Thoracic aorta (tissue), 2 donors: ENCODE data around the gene GTF2IRD1. TPM values are rescaled to one million over a fixed set of nuclear protein-coding genes. Genes with fewer than 3 reads are reported as not detected.

Source experiments
- ATAC-seq: fragments of 150-250 bp; one replicate; pipeline ENCODE4 v1.8.0; 2017; ENCODE audit warnings: low read depth; ENCODE audit not compliant: insufficient number of reproducible peaks, low FRiP score
- DNase-seq: peaks from one replicate; pipeline ENCODE4 v3.0.0-alpha.2; 2020; ENCODE audit warnings: low spot score
- H3K27ac ChIP-seq, 2 donors: fragments of 200-600 bp; sonication (generic); 1 replicate in 1 of 2; 2 replicates in 1 of 2; pipeline ENCODE4 v1.5.1; 2016; ENCODE audit warnings: mild to moderate bottlenecking in 2 of 2, moderate library complexity in 2 of 2
- H3K27me3 ChIP-seq: fragments of 200-600 bp; sonication (generic); replicated peaks from 2 replicates; pipeline ENCODE4 v1.6.0; 2016; ENCODE audit warnings: mild to moderate bottlenecking; ENCODE audit not compliant: insufficient read depth
- H3K36me3 ChIP-seq: fragments of 200-600 bp; sonication (generic); one replicate; pipeline ENCODE4 v1.5.1; 2016
- H3K4me1 ChIP-seq, 2 donors: fragments of 200-600 bp; sonication (generic); 1 replicate in 1 of 2; 2 replicates in 1 of 2; pipeline versions ENCODE4 v1.5.1 to v1.6.0; 2016; ENCODE audit warnings: low read depth in 2 of 2, mild to moderate bottlenecking in 1 of 2; ENCODE audit not compliant: control insufficient read depth in 1 of 2
- H3K4me3 ChIP-seq: fragments of 200-600 bp; sonication (generic); 2 replicates; pipeline ENCODE4 v1.5.1; 2016; ENCODE audit warnings: mild to moderate bottlenecking
- H3K9me3 ChIP-seq: fragments of 200-600 bp; sonication (generic); 2 replicates; pipeline ENCODE4 v1.5.1; 2016
- CTCF ChIP-seq: fragments of 200-600 bp; sonication (generic); IDR thresholded peaks from one replicate; pipeline ENCODE4 v1.5.1; 2019; ENCODE audit warnings: antibody characterized with exemption
- total RNA-seq, 2 donors: library from RNA; depleted of rRNA; stranded (reverse); fragments of >200 nt; gene quantifications; one replicate each; pipeline versions ENCODE4 v1.1.0 to v1.2.3, GENCODE V29; 2016

GTF2IRD1 gene
- total RNA-seq, 2 donors from 2014 or later = 7.0 to 14.4 TPM

- DNase-seq = no peak
- Histone ChIP-seq H3K9me3 (no peaks in the 10 kb centered on the region), H3K4me1 (no peaks in the 10 kb centered on the region), H3K27me3 (no peaks in the 10 kb centered on the region), H3K36me3 (peaks cover 6% of the 10 kb centered on the region), H3K27ac (no peak overlapping the region), H3K4me3 (no peak overlapping the region)
- TF ChIP-seq CTCF = no peak
- ATAC-seq = no peak
Measured at GRCh38 chr7:74518041-74518440, 64.3 kb downstream of the GTF2IRD1 start.

GRCh38 chr7:74518654-74519053, 64.9 kb downstream of the GTF2IRD1 start:
- TF ChIP-seq CTCF = no peak
- ATAC-seq (no peak), DNase-seq (no peak)
- H3K9me3 ChIP-seq = no peaks in the 10 kb centered on the region
- H3K4me3 ChIP-seq = no peak overlapping the region
- H3K27ac ChIP-seq = no peak overlapping the region
- no peaks in the 10 kb centered on the region for H3K27me3 ChIP-seq
- no peaks in the 10 kb centered on the region for H3K4me1 ChIP-seq
- peaks cover 6% of the 10 kb centered on the region for H3K36me3 ChIP-seq

DNA sequence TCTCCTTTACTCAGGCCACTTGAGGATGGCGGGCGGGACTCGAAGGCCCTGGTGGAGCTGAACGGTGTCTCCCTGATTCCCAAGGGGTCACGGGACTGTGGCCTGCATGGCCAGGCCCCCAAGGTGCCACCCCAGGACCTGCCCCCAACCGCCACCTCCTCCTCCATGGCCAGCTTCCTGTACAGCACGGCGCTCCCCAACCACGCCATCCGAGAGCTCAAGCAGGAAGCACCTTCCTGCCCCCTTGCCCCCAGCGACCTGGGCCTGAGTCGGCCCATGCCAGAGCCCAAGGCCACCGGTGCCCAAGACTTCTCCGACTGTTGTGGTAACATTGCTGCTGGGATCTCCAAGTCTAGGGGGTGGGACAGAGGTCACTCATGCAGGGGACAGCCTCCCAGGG, 65.7 kb downstream of the GTF2IRD1 start:
- ATAC-seq (no peak), DNase-seq (no peak)
- Histone ChIP-seq H3K27ac (no peak overlapping the region), H3K27me3 (no peaks in the 10 kb centered on the region), H3K4me1 (no peaks in the 10 kb centered on the region), H3K9me3 (no peaks in the 10 kb centered on the region), H3K4me3 (no peak overlapping the region), H3K36me3 (peaks cover 6% of the 10 kb centered on the region)
- TF ChIP-seq CTCF = no peak

DNA sequence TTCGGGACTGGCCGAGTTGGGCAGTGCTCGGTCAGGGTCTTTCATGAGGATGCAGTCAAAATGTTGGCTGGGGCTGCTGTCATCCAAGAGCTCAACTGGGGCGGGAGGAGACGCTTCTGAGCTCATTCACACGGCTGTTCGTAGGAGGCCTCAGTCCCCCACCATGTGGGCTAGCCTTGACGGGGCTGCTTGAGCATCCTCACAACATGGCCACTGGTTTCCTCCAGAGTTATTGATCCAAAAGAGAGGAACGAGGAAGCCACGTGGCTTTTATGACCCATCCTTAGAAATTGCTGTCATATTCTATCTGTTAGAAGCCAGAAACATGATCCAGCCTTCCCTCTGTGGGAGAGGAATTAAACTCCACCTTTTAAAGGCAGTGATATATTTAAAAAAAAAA, 68.1 kb downstream of the GTF2IRD1 start:
- no peaks in the 10 kb centered on the region for H3K9me3 ChIP-seq
- H3K4me3 ChIP-seq = no peak overlapping the region
- DNase-seq (no peak), ATAC-seq (no peak)
- H3K36me3 ChIP-seq = peaks cover 6% of the 10 kb centered on the region
- H3K27me3 ChIP-seq = no peaks in the 10 kb centered on the region
- no peak overlapping the region for H3K27ac ChIP-seq
- TF ChIP-seq CTCF = no peak
- H3K4me1 ChIP-seq = no peaks in the 10 kb centered on the region

DNA sequence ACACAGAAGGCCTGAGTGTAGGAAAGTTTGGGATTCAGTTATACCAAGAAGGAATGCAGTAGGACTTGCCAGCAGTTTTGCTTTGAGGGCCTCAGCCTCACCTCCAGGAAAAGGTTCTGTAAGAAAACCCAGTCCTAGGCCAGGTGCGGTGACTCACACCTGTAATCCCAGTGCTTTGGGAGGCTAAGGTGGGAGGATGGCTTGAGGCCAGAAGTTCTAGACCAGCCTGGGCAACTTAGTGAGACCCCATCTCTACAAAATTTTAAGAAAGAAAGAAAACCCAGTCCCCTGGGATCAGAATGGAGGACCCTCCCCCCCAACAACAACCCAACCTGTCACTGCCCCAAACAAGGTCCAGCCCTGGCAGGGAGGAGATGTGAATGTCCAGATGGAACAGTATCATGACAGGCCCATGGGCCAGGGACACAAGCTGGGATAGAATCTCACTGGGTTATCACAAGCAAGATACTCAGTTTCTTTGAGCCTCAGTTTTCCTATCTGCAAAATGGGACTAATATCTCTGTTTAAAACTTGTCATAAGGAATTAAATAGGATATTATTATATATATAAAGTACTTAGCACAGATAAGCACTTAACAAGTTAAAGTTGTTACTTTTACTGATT, 68.7 kb downstream of the GTF2IRD1 start:
- Histone ChIP-seq H3K4me3 (no peak overlapping the region), H3K4me1 (no peaks in the 10 kb centered on the region), H3K27ac (no peak overlapping the region), H3K9me3 (no peaks in the 10 kb centered on the region), H3K27me3 (no peaks in the 10 kb centered on the region), H3K36me3 (peaks cover 6% of the 10 kb centered on the region)
- DNase-seq (no peak), ATAC-seq (no peak)
- TF ChIP-seq CTCF = no peak
